ENCODE data around the gene SLC25A51.

- TF ChIP-seq CTCF (IDR thresholded peaks at IDR 0.05) (no peak), EP300 (IDR thresholded peaks at IDR 0.05) (no peak), REST (IDR thresholded peaks at IDR 0.05) (no peak)
These were observed 37.3 kb upstream of the SLC25A51 start for GRCh38 chr9:37941253-37941652.

Measured in A549 (cell line).